KMS-11 (cell line): ENCODE measurements around the gene WSCD2.

ENCODE experiments used
- H2AFZ ChIP-seq: fragments of 200-600 bp; sonication (generic); 2 replicates; pipeline ENCODE4 v1.6.1; 2016; ENCODE audit warnings: antibody characterized with exemption, mixed run types, low read depth
- H3K27ac ChIP-seq: fragments of 200-600 bp; sonication (generic); 2 replicates; pipeline ENCODE4 v1.6.1; 2016; ENCODE audit warnings: mild to moderate bottlenecking, mixed run types
- H3K27me3 ChIP-seq: fragments of 200-600 bp; sonication (generic); 2 replicates; pipeline ENCODE4 v1.6.1; 2017; ENCODE audit warnings: mild to moderate bottlenecking, low read depth, mixed run types, moderate library complexity; ENCODE audit not compliant: insufficient read depth
- H3K36me3 ChIP-seq: fragments of 200-600 bp; sonication (generic); 2 replicates; pipeline ENCODE4 v1.6.1; 2017; ENCODE audit warnings: mild to moderate bottlenecking, mixed run types; ENCODE audit not compliant: insufficient read depth
- H3K4me1 ChIP-seq: fragments of 200-600 bp; sonication (generic); 2 replicates; pipeline ENCODE4 v1.6.1; 2016; ENCODE audit warnings: mild to moderate bottlenecking, low read depth, mixed run types; ENCODE audit not compliant: poor library complexity, severe bottlenecking
- H3K4me2 ChIP-seq: fragments of 200-600 bp; sonication (generic); 2 replicates; pipeline ENCODE4 v1.7.0; 2016; ENCODE audit warnings: mild to moderate bottlenecking, mixed run types
- H3K4me3 ChIP-seq: fragments of 200-600 bp; sonication (generic); IDR thresholded peaks from 2 replicates; pipeline ENCODE4 v1.6.1; 2017; ENCODE audit warnings: low read depth, low read length, mixed read lengths; ENCODE audit not compliant: insufficient read depth
- H3K79me2 ChIP-seq: fragments of 200-600 bp; sonication (generic); 2 replicates; pipeline ENCODE4 v1.6.1; 2016; ENCODE audit warnings: low read depth, mixed run types; ENCODE audit not compliant: insufficient read depth
- H3K9ac ChIP-seq: fragments of 200-600 bp; sonication (generic); 2 replicates; pipeline ENCODE4 v1.6.1; 2016; ENCODE audit warnings: mild to moderate bottlenecking, mixed run types
- H4K20me1 ChIP-seq: fragments of 200-600 bp; sonication (generic); 2 replicates; pipeline ENCODE4 v1.6.1; 2016; ENCODE audit warnings: mild to moderate bottlenecking, mixed run types; ENCODE audit not compliant: insufficient read depth
- CTCF ChIP-seq: fragments of 200-600 bp; sonication (generic); conservative IDR thresholded peaks from 2 replicates; pipeline ENCODE4 v1.6.1; 2017; ENCODE audit warnings: low read depth, mild to moderate bottlenecking, antibody characterized with exemption, low read length, moderate library complexity, mixed read lengths

WSCD2 gene

GRCh38 chr12:108260039-108260438 is 131.0 kb downstream of the WSCD2 start:
- H3K4me1 ChIP-seq, result no peaks in the 10 kb centered on the region
- H3K36me3 ChIP-seq, result no peaks in the 10 kb centered on the region
- no peak for TF ChIP-seq CTCF
- no peak overlapping the region for H3K27ac ChIP-seq
- no peaks in the 10 kb centered on the region for H4K20me1 ChIP-seq
- no peak overlapping the region for H3K4me2 ChIP-seq
- no peak overlapping the region for H3K4me3 ChIP-seq
- H3K9ac ChIP-seq, result no peak overlapping the region
- no peaks in the 10 kb centered on the region for H3K27me3 ChIP-seq
- no peak overlapping the region for H2AFZ ChIP-seq
- no peaks in the 10 kb centered on the region for H3K79me2 ChIP-seq

- Histone ChIP-seq H3K79me2 (no peaks in the 10 kb centered on the region), H3K27ac (no peak overlapping the region), H2AFZ (no peak overlapping the region), H3K27me3 (no peaks in the 10 kb centered on the region), H3K36me3 (no peaks in the 10 kb centered on the region), H3K4me3 (no peak overlapping the region), H4K20me1 (no peaks in the 10 kb centered on the region), H3K9ac (no peak overlapping the region), H3K4me2 (no peak overlapping the region), H3K4me1 (no peaks in the 10 kb centered on the region)
- TF ChIP-seq CTCF, result no peak
These were observed 131.9 kb downstream of the WSCD2 start for GRCh38 chr12:108260969-108261368.

GRCh38 chr12:108265505-108265904 is 136.4 kb downstream of the WSCD2 start:
- Histone ChIP-seq H3K9ac (no peak overlapping the region), H3K27me3 (no peaks in the 10 kb centered on the region), H3K27ac (no peak overlapping the region), H4K20me1 (no peaks in the 10 kb centered on the region), H3K4me3 (no peak overlapping the region), H2AFZ (no peak overlapping the region), H3K36me3 (no peaks in the 10 kb centered on the region), H3K79me2 (no peaks in the 10 kb centered on the region), H3K4me2 (no peak overlapping the region), H3K4me1 (no peaks in the 10 kb centered on the region)
- no peak for TF ChIP-seq CTCF

GRCh38 chr12:108266131-108266530 is 137.0 kb downstream of the WSCD2 start:
- H3K79me2 ChIP-seq, result no peaks in the 10 kb centered on the region
- no peaks in the 10 kb centered on the region for H3K4me1 ChIP-seq
- H3K27ac ChIP-seq, result no peak overlapping the region
- H3K9ac ChIP-seq, result no peak overlapping the region
- H3K36me3 ChIP-seq, result no peaks in the 10 kb centered on the region
- TF ChIP-seq CTCF, result no peak
- H3K4me2 ChIP-seq, result no peak overlapping the region
- H3K4me3 ChIP-seq, result no peak overlapping the region
- no peak overlapping the region for H2AFZ ChIP-seq
- no peaks in the 10 kb centered on the region for H4K20me1 ChIP-seq
- H3K27me3 ChIP-seq, result no peaks in the 10 kb centered on the region
